HFF-Myc (cell line): ENCODE data around the gene ATXN1L.

Experiments
- DNase-seq: peaks from one replicate; pipeline ENCODE4 v3.0.0-alpha.2; 2011; ENCODE audit warnings: low read depth; ENCODE audit errors: extremely low read depth
- H3K4me3 ChIP-seq: replicated peaks from 2 replicates; pipeline ENCODE4 v1.5.1; 2011; ENCODE audit warnings: low read depth, mild to moderate bottlenecking, control low read depth, low read length
- CTCF ChIP-seq: IDR thresholded peaks from 2 replicates; pipeline ENCODE4 v1.5.1; 2012; ENCODE audit warnings: mild to moderate bottlenecking, low read depth, low read length, control low read depth; ENCODE audit errors: missing control alignments

ATXN1L gene

GRCh38 chr16:71893888-71894228, 48.1 kb downstream of the ATXN1L start:
- H3K4me3 ChIP-seq, result peak overlapping the region; percentile 98
- no peak for DNase-seq
- no peak for TF ChIP-seq CTCF

- peak overlapping the region; percentile 98 for H3K4me3 ChIP-seq
- DNase-seq, result peak; percentile 24
- TF ChIP-seq CTCF, result peak; percentile 8
Observed at GRCh38 chr16:71894229-71894920, 48.6 kb downstream of the ATXN1L start.

GRCh38 chr16:71894921-71895678, 49.3 kb downstream of the ATXN1L start, which contains the start of gene IST1:
IST1 (plus strand) TSS chr16:71895531; CDS start chr16:71915641, 20,110 bp downstream.
- DNase-seq, result peak; percentile 89
- peak within 1 kb of the TSS; percentile 98 for H3K4me3 ChIP-seq
- TF ChIP-seq CTCF, result no peak

GRCh38 chr16:71895679-71896365, 50.0 kb downstream of the ATXN1L start:
- DNase-seq, result no peak
- TF ChIP-seq CTCF, result no peak
- peak overlapping the region; percentile 98 for H3K4me3 ChIP-seq

GRCh38 chr16:71896764-71897368, 51.1 kb downstream of the ATXN1L start:
- no peak for TF ChIP-seq CTCF
- H3K4me3 ChIP-seq, result peak overlapping the region; percentile 98
- DNase-seq, result no peak

- no peak for DNase-seq
- no peak overlapping the region for H3K4me3 ChIP-seq
Observed at GRCh38 chr16:71899171-71899570, 53.4 kb downstream of the ATXN1L start.

More at GRCh38 chr16:71899171-71899570, 53.4 kb downstream of the ATXN1L start:
- no peak for TF ChIP-seq CTCF
